GM23338 (cell line): ENCODE results near the gene SETX. TPM values are rescaled to one million over a fixed set of nuclear protein-coding genes. Genes with fewer than 3 reads are reported as not detected.

Experiments used
- ATAC-seq: fragments of 200-7000 bp; cut with Tn5 transposase; 3 replicates; pipeline ENCODE4 v1.9.1; 2020
- DNase-seq: peaks from one replicate; pipeline ENCODE4 v3.0.0-alpha.2; 2015; ENCODE audit warnings: low spot score
- H2AFZ ChIP-seq: fragments of 200-600 bp; sonication (generic); 2 replicates; pipeline ENCODE4 v1.8.0; 2016; ENCODE audit warnings: antibody characterized with exemption, mild to moderate bottlenecking, moderate library complexity
- H3F3A ChIP-seq: fragments of 200-600 bp; sonication (generic); replicated peaks from 2 replicates; pipeline ENCODE4 v1.8.0; 2017; ENCODE audit warnings: antibody characterized with exemption, mixed run types, low read depth
- H3K27ac ChIP-seq: fragments of 200-600 bp; sonication (generic); 2 replicates; pipeline ENCODE4 v1.6.1; 2016; ENCODE audit warnings: low read depth
- H3K27me3 ChIP-seq: fragments of 200-600 bp; sonication (generic); 2 replicates; pipeline ENCODE4 v1.8.0; 2016; ENCODE audit warnings: mild to moderate bottlenecking, mixed run types, moderate library complexity; ENCODE audit not compliant: insufficient read depth
- H3K36me3 ChIP-seq: fragments of 200-600 bp; sonication (generic); 2 replicates; pipeline ENCODE4 v1.8.0; 2016; ENCODE audit warnings: mild to moderate bottlenecking; ENCODE audit not compliant: insufficient read depth
- H3K4me1 ChIP-seq: fragments of 200-600 bp; sonication (generic); 2 replicates; pipeline ENCODE4 v1.8.0; 2016; ENCODE audit warnings: mild to moderate bottlenecking, moderate library complexity; ENCODE audit not compliant: insufficient read depth
- H3K4me2 ChIP-seq: fragments of 200-600 bp; sonication (generic); 2 replicates; pipeline ENCODE4 v1.7.1; 2017; ENCODE audit warnings: mixed run types
- H3K4me3 ChIP-seq: fragments of 200-600 bp; sonication (generic); 2 replicates; pipeline ENCODE4 v1.6.1; 2016; ENCODE audit warnings: mixed run types
- H3K79me2 ChIP-seq: fragments of 200-600 bp; sonication (generic); replicated peaks from 2 replicates; pipeline ENCODE4 v1.8.0; 2017; ENCODE audit warnings: mild to moderate bottlenecking; ENCODE audit not compliant: insufficient read depth
- H3K9me2 ChIP-seq: fragments of 200-600 bp; sonication (generic); 2 replicates; pipeline ENCODE4 v1.8.0; 2017; ENCODE audit not compliant: insufficient read depth
- H4K20me1 ChIP-seq: fragments of 200-600 bp; sonication (generic); replicated peaks from 2 replicates; pipeline ENCODE4 v1.8.0; 2017; ENCODE audit warnings: mild to moderate bottlenecking; ENCODE audit not compliant: insufficient read depth
- H3K27ac Mint-ChIP-seq: 2 replicates; pipeline ENCODE4 v1.8.0; 2020; ENCODE audit warnings: inconsistent platforms, mild to moderate bottlenecking, moderate library complexity, mixed read lengths
- H3K27me3 Mint-ChIP-seq: 3 replicates; pipeline ENCODE4 v1.8.0; 2022; ENCODE audit warnings: low read depth, mild to moderate bottlenecking, moderate library complexity, mixed read lengths, inconsistent platforms; ENCODE audit not compliant: insufficient read depth, poor library complexity
- H3K36me3 Mint-ChIP-seq: 3 replicates; pipeline ENCODE4 v1.8.0; 2021; ENCODE audit warnings: low read depth, mild to moderate bottlenecking, inconsistent platforms, moderate library complexity, mixed read lengths
- H3K4me1 Mint-ChIP-seq: 3 replicates; pipeline ENCODE4 v1.8.0; 2020; ENCODE audit warnings: mild to moderate bottlenecking, inconsistent platforms, mixed read lengths
- H3K4me3 Mint-ChIP-seq: 3 replicates; pipeline ENCODE4 v1.8.0; 2021; ENCODE audit warnings: moderate library complexity, mild to moderate bottlenecking, inconsistent platforms, mixed read lengths
- H3K9me3 Mint-ChIP-seq: 3 replicates; pipeline ENCODE4 v1.8.0; 2020; ENCODE audit warnings: moderate library complexity, mild to moderate bottlenecking, inconsistent platforms, mixed read lengths
- CREB1 ChIP-seq: fragments of 250-450 bp; sonication (Bioruptor Pico); IDR thresholded peaks from 2 replicates; pipeline ENCODE4 v1.5.0; 2020; ENCODE audit warnings: low read depth, mild to moderate bottlenecking, moderate library complexity
- CTCF ChIP-seq, 2 experiments: fragments of 200-600 bp in 1 of 2; sonication (generic) in 1 of 2; conservative IDR thresholded peaks; 2 replicates each; pipeline versions ENCODE4 v1.5.1 to v1.6.1; 2016 to 2017; ENCODE audit warnings: antibody characterized with exemption in 2 of 2, low read depth in 2 of 2, mild to moderate bottlenecking in 2 of 2, moderate library complexity in 1 of 2
- ETS1 ChIP-seq: IDR thresholded peaks from 2 replicates; pipeline ENCODE4 v1.6.1; 2016; ENCODE audit warnings: antibody characterized with exemption
- EZH2 ChIP-seq: fragments of 200-600 bp; sonication (generic); IDR thresholded peaks from one replicate; pipeline ENCODE4 v1.8.0; 2017; ENCODE audit warnings: antibody characterized with exemption, mild to moderate bottlenecking, low read depth; ENCODE audit not compliant: unreplicated experiment
- JUNB ChIP-seq: IDR thresholded peaks from one replicate; pipeline ENCODE4 v1.6.1; 2016; ENCODE audit warnings: antibody characterized with exemption; ENCODE audit not compliant: unreplicated experiment
- NANOG ChIP-seq: IDR thresholded peaks from 2 replicates; pipeline ENCODE4 v1.6.1; 2016; ENCODE audit warnings: antibody characterized with exemption, borderline replicate concordance
- POLR2AphosphoS5 ChIP-seq: IDR thresholded peaks from 2 replicates; pipeline ENCODE4 v1.6.1; 2016; ENCODE audit warnings: antibody characterized with exemption, low read depth
- REST ChIP-seq: IDR thresholded peaks from one replicate; pipeline ENCODE4 v1.6.1; 2018; ENCODE audit warnings: antibody characterized with exemption; ENCODE audit not compliant: unreplicated experiment
- STAT1 ChIP-seq: IDR thresholded peaks from one replicate; pipeline ENCODE4 v1.6.1; 2016; ENCODE audit warnings: antibody characterized with exemption; ENCODE audit not compliant: unreplicated experiment
- ZNF114 ChIP-seq: fragments of 250-450 bp; sonication (Bioruptor Pico); IDR thresholded peaks from 2 replicates; pipeline ENCODE4 v1.5.0; 2020; ENCODE audit warnings: mild to moderate bottlenecking, moderate library complexity
- ZNF331 ChIP-seq: fragments of 250-450 bp; sonication (Bioruptor Pico); IDR thresholded peaks from 2 replicates; pipeline ENCODE4 v1.5.0; 2020; ENCODE audit warnings: low read depth, mild to moderate bottlenecking, moderate library complexity
- ZNF462 ChIP-seq: fragments of 250-450 bp; sonication (Bioruptor Pico); IDR thresholded peaks from 2 replicates; pipeline ENCODE4 v1.5.0; 2020; ENCODE audit warnings: mild to moderate bottlenecking, moderate library complexity
- polyA plus RNA-seq: library from polyadenylated mRNA; unstranded; fragments of >200 nt; fragmentation: Nextera tagmentation; extraction: Ambion mirVana; gene quantifications from 2 replicates; pipeline ENCODE4 v1.2.1, GENCODE V29; 2016
- total RNA-seq: library from RNA; depleted of rRNA; stranded (reverse); fragments of >200 nt; shearing (Covaris generic); gene quantifications from 2 replicates; pipeline ENCODE4 v1.2.3, GENCODE V29; 2014

The SETX gene
- total and polyA plus RNA-seq, 2 experiments from 2014 or later = 17.5 to 49.9 TPM

GRCh38 chr9:132390966-132391365, 36.2 kb upstream of the SETX start:
- no peaks in the 10 kb centered on the region for H3K9me2 ChIP-seq
- H3F3A ChIP-seq = no peaks in the 10 kb centered on the region
- Mint-ChIP-seq H3K27ac (no peak overlapping the region), H3K9me3 (no peaks in the 10 kb centered on the region), H3K36me3 (peaks cover 92% of the 10 kb centered on the region), H3K4me1 (no peaks in the 10 kb centered on the region), H3K4me3 (no peak overlapping the region), H3K27me3 (peaks cover 2% of the 10 kb centered on the region)
- no peak overlapping the region for H3K4me3 ChIP-seq
- peaks cover 8% of the 10 kb centered on the region; the same call in 1 of the 2 replicates for H3K79me2 ChIP-seq
- H3K4me1 ChIP-seq = no peaks in the 10 kb centered on the region
- TF ChIP-seq NANOG (no peak), CTCF (conservative IDR thresholded peaks at IDR 0.05; ENCODE audit: low read depth in 2 of 2) (no peak), POLR2AphosphoS5 (no peak), ETS1 (no peak), JUNB (no peak), ZNF331 (CRISPR knock-in tag) (no peak), CREB1 (CRISPR knock-in tag) (no peak), STAT1 (no peak), EZH2 (no peak), REST (no peak), ZNF462 (CRISPR knock-in tag) (no peak), ZNF114 (CRISPR knock-in tag) (no peak)
- no peak overlapping the region for H3K4me2 ChIP-seq
- H3K27ac ChIP-seq = no peak overlapping the region
- DNase-seq = no peak
- H3K36me3 ChIP-seq = peaks cover 71% of the 10 kb centered on the region
- H4K20me1 ChIP-seq = peaks cover 6% of the 10 kb centered on the region
- H3K27me3 ChIP-seq = no peaks in the 10 kb centered on the region
- H2AFZ ChIP-seq = no peak overlapping the region
- ATAC-seq = no peak
